Measurements from ENCODE around the gene DUSP3. TPM values are rescaled to one million over a fixed set of nuclear protein-coding genes. Genes with fewer than 3 reads are reported as not detected.

Gene DUSP3
- total RNA-seq, 1 experiment from 2014 or later, result 16.9 TPM

DNA sequence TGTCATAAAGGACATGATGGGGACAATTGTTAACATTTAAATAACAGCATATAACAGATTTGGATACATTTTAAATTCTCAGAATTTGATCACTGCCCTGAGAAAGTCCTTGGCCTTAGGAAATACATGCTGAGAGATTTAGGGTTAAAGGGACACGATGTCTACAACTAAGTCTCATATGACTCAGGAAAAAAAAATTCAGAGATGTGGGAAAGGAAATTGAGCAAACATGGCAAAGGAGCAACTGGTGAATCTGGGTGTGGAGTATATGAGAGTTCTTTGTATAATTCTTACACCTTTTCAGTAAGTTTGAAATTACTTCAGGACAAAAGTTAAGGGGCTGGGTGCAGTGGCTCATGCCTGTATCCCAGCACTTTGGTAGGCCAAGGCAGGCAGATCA is 35.9 kb upstream of the DUSP3 start:
- no peaks in the 10 kb centered on the region for H4K20me1 ChIP-seq (ENCODE audit: control insufficient read depth, insufficient read depth, insufficient read length)
- H3K14ac ChIP-seq (ENCODE audit: insufficient read depth, low read length), result no peak overlapping the region
- DNase-seq, result no peak
- TF ChIP-seq, protein P1, sequence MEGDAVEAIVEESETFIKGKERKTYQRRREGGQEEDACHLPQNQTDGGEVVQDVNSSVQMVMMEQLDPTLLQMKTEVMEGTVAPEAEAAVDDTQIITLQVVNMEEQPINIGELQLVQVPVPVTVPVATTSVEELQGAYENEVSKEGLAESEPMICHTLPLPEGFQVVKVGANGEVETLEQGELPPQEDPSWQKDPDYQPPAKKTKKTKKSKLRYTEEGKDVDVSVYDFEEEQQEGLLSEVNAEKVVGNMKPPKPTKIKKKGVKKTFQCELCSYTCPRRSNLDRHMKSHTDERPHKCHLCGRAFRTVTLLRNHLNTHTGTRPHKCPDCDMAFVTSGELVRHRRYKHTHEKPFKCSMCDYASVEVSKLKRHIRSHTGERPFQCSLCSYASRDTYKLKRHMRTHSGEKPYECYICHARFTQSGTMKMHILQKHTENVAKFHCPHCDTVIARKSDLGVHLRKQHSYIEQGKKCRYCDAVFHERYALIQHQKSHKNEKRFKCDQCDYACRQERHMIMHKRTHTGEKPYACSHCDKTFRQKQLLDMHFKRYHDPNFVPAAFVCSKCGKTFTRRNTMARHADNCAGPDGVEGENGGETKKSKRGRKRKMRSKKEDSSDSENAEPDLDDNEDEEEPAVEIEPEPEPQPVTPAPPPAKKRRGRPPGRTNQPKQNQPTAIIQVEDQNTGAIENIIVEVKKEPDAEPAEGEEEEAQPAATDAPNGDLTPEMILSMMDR (conservative IDR thresholded peaks at IDR 0.05), result no peak
- no peak overlapping the region for H3K18ac ChIP-seq (ENCODE audit: insufficient read length, low read depth, low read length)
- H2BK20ac ChIP-seq (ENCODE audit: low read depth, low read length, poor library complexity, severe bottlenecking), result no peak overlapping the region
- no peaks in the 10 kb centered on the region for H3K23me2 ChIP-seq (ENCODE audit: insufficient read length, low read depth, low read length, poor library complexity, severe bottlenecking)
- no peaks in the 10 kb centered on the region for H3K79me1 ChIP-seq (ENCODE audit: insufficient read depth, low read depth, low read length, poor library complexity, severe bottlenecking)
- H3K9me3 Mint-ChIP-seq, result no peaks in the 10 kb centered on the region
- H3K27me3 Mint-ChIP-seq (ENCODE audit: low read depth), result no peaks in the 10 kb centered on the region
- no peak overlapping the region for H3K4me3 Mint-ChIP-seq
- peaks cover 15 to 16% of the 10 kb centered on the region in 2 experiments for H3K4me1 Mint-ChIP-seq
- H3K9ac ChIP-seq (ENCODE audit: extremely low read depth, insufficient read length, low read length), result no peak overlapping the region
- H2BK5ac ChIP-seq (ENCODE audit: insufficient read length, low read length), result no peak overlapping the region
- no peak overlapping the region for H2AK5ac ChIP-seq (ENCODE audit: insufficient read length, low read length)
- H2BK120ac ChIP-seq (ENCODE audit: low read depth, low read length, poor library complexity, severe bottlenecking), result no peak overlapping the region
- WGBS (ENCODE audit: extremely low coverage, insufficient read length, low lambda C conversion rate), result no CpG with 5 or more reads among the region's 1 CpG
- H4K8ac ChIP-seq (replicated peaks; ENCODE audit: insufficient read length, low read depth, low read length), result no peak overlapping the region
- H3K9me3 ChIP-seq (ENCODE audit: control insufficient read depth, low read depth, low read length), result no peaks in the 10 kb centered on the region
- no peak overlapping the region for H3T11ph ChIP-seq (ENCODE audit: low read length)
- H2AFZ ChIP-seq (ENCODE audit: low read length), result no peak overlapping the region
- H4K5ac ChIP-seq (ENCODE audit: insufficient read length, low read depth, low read length), result no peak overlapping the region
- no peaks in the 10 kb centered on the region for H3K4me1 ChIP-seq (ENCODE audit: insufficient read depth, low read length)
- H3K56ac ChIP-seq (ENCODE audit: insufficient read length, low read depth, low read length), result no peak overlapping the region
- no peak overlapping the region for H4K91ac ChIP-seq (ENCODE audit: insufficient read length, low read depth, low read length)
- no peak overlapping the region for H2BK12ac ChIP-seq (ENCODE audit: insufficient read length, low read depth, low read length)
- no peak overlapping the region; a peak in 1 of 7 replicates for H3K27ac Mint-ChIP-seq
- H3K36me3 Mint-ChIP-seq (ENCODE audit: insufficient read depth in 1 of 3, low read depth in 3 of 3), result peaks cover 0 to 3% (median 0%) of the 10 kb centered on the region in 3 experiments; a peak in 5 of 7 replicates
- no peak overlapping the region for H2BK15ac ChIP-seq (ENCODE audit: low read depth, low read length)
- H3K4ac ChIP-seq (ENCODE audit: low read depth, low read length), result no peak overlapping the region
- H3K27ac ChIP-seq (ENCODE audit: insufficient read length, low read depth, low read length), result no peak overlapping the region
- no peaks in the 10 kb centered on the region for H3K27me3 ChIP-seq (ENCODE audit: insufficient read depth, low read length)
- no peak overlapping the region for H3K4me2 ChIP-seq (ENCODE audit: insufficient read depth, insufficient read length, low read length)
- H3K79me2 ChIP-seq (ENCODE audit: insufficient read depth, low read length), result no peaks in the 10 kb centered on the region
- no peak overlapping the region for H3K23ac ChIP-seq (ENCODE audit: insufficient read length, low read depth, low read length)
